GM06990 (cell line): ENCODE results near the gene COPG1.

ENCODE experiments used
- DNase-seq: peaks from one replicate; pipeline ENCODE4 v3.0.0-alpha.2; 2011; ENCODE audit not compliant: insufficient read length; ENCODE audit errors: extremely low read depth
- H3K27me3 ChIP-seq: replicated peaks from 2 replicates; pipeline ENCODE4 v1.6.0; 2011; ENCODE audit warnings: low read length; ENCODE audit not compliant: control insufficient read depth, insufficient read depth
- H3K36me3 ChIP-seq: 2 replicates; pipeline ENCODE4 v1.5.1; 2011; ENCODE audit warnings: low read length; ENCODE audit not compliant: control insufficient read depth, insufficient read depth
- H3K4me3 ChIP-seq: replicated peaks from 2 replicates; pipeline ENCODE4 v1.5.1; 2011; ENCODE audit warnings: low read depth, mild to moderate bottlenecking, control low read depth, low read length
- CTCF ChIP-seq: IDR thresholded peaks from 2 replicates; pipeline ENCODE4 v1.5.1; 2011; ENCODE audit warnings: low read length, control low read depth, mild to moderate bottlenecking, inconsistent platforms; ENCODE audit not compliant: insufficient read depth, poor library complexity, severe bottlenecking

The COPG1 gene

GRCh38 chr3:129295286-129295685 lies 45.9 kb downstream of the COPG1 start:
- Histone ChIP-seq H3K27me3 (no peaks in the 10 kb centered on the region), H3K4me3 (no peak overlapping the region), H3K36me3 (peaks cover 1% of the 10 kb centered on the region; the same call in 1 of the 2 replicates)
- no peak for TF ChIP-seq CTCF
- no peak for DNase-seq

- H3K36me3 ChIP-seq: peaks cover 4% of the 10 kb centered on the region
- no peak for TF ChIP-seq CTCF
- H3K27me3 ChIP-seq: no peaks in the 10 kb centered on the region
- H3K4me3 ChIP-seq: no peak overlapping the region
- no peak for DNase-seq
Measured at GRCh38 chr3:129304146-129304961, 54.9 kb downstream of the COPG1 start.

- TF ChIP-seq CTCF: no peak
- Histone ChIP-seq H3K27me3 (no peaks in the 10 kb centered on the region), H3K36me3 (peaks cover 4% of the 10 kb centered on the region), H3K4me3 (no peak overlapping the region)
- no peak for DNase-seq
Measured at GRCh38 chr3:129304962-129305222, 55.5 kb downstream of the COPG1 start.

- no peak for DNase-seq
- Histone ChIP-seq H3K27me3 (no peaks in the 10 kb centered on the region), H3K4me3 (no peak overlapping the region; the same call in 1 of the 2 replicates), H3K36me3 (peaks cover 4% of the 10 kb centered on the region)
- no peak for TF ChIP-seq CTCF
Measured at GRCh38 chr3:129305592-129306091, 56.2 kb downstream of the COPG1 start.

- Histone ChIP-seq H3K4me3 (no peak overlapping the region), H3K27me3 (no peaks in the 10 kb centered on the region), H3K36me3 (peaks cover 1% of the 10 kb centered on the region)
- no peak for TF ChIP-seq CTCF
- no peak for DNase-seq
Measured at GRCh38 chr3:129308636-129309035, 59.2 kb downstream of the COPG1 start.
